Measurements from ENCODE around the gene PHF1. TPM values are rescaled to one million over a fixed set of nuclear protein-coding genes. Genes with fewer than 3 reads are reported as not detected.
A peak's percentile ranks its signal among the peaks of the same experiment; 100 is the strongest.

PHF1 gene
- total RNA-seq, 1 experiment from 2014 or later, result 47.6 TPM

DNA sequence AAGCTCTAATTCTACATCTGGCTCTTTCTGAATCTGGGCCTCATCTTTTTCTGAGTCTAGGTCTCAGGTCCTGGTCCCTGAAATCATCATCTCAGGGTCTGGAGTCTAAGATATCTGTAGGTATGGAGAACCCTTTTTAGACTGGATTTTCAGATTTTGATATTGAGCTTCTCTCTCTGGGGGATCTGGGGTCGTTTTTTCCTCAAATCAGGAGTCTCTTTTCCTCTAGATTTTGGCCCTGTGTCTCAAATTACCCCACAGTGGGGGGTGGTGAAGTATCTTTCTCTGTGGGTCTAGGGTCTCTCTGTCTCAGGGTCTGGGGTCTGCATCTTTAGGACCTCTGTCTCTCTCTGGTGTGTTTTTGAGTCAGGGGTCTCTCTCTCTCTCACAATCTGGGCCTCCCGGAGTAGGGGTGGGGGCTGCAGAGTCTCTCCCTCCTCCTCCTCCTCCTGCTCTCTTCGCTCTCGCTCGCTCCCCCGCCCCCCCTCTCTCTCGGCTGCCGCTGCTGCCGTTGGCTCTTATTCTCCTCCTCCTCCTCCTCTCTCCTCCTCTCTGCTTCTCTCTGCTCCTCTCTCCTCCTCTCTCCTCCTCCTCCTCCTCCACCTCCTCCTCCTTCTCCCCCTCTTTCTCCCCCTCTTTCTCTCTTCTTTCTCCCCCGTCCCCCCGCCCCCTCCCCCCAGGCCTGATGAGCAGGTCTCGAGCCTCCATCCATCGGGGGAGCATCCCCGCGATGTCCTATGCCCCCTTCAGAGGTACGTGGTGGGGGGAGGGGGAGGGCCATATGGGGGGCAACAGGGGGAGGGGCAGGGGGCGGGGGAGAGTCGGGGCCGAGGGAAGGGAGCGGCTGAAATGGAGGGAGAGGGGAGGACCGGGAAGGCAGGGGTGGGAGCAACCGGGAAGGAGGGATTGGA, 9.0 kb downstream of the PHF1 start, which contains the start of gene SYNGAP1:
TSS of gene SYNGAP1 (plus strand) at position 486 of the 911 bp plus-strand sequence. CDS start at position 686, 200 bp downstream.
- H3F3A ChIP-seq (ENCODE audit: insufficient read depth, low read depth), result peaks cover 17% of the 10 kb centered on the region
- peaks cover 26% of the 10 kb centered on the region for H3K79me2 ChIP-seq (ENCODE audit: low read depth)
- peak within 1 kb of the TSS; percentile 79 for H3K4me2 ChIP-seq
- H3K27me3 ChIP-seq (ENCODE audit: insufficient read depth, low read depth), result peaks cover 21% of the 10 kb centered on the region
- H3K27ac ChIP-seq, result peak within 1 kb of the TSS; percentile 74; the same call in 1 of the 2 replicates
- no peaks in the 10 kb centered on the region for H3K9me3 ChIP-seq (ENCODE audit: insufficient read depth, low read depth)
- BruUV-seq (replicated peaks), result no TSS peak
- TF ChIP-seq, protein P1, sequence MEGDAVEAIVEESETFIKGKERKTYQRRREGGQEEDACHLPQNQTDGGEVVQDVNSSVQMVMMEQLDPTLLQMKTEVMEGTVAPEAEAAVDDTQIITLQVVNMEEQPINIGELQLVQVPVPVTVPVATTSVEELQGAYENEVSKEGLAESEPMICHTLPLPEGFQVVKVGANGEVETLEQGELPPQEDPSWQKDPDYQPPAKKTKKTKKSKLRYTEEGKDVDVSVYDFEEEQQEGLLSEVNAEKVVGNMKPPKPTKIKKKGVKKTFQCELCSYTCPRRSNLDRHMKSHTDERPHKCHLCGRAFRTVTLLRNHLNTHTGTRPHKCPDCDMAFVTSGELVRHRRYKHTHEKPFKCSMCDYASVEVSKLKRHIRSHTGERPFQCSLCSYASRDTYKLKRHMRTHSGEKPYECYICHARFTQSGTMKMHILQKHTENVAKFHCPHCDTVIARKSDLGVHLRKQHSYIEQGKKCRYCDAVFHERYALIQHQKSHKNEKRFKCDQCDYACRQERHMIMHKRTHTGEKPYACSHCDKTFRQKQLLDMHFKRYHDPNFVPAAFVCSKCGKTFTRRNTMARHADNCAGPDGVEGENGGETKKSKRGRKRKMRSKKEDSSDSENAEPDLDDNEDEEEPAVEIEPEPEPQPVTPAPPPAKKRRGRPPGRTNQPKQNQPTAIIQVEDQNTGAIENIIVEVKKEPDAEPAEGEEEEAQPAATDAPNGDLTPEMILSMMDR (conservative IDR thresholded peaks at IDR 0.05), result no peak
- no peak for TF ChIP-seq EZH2 (IDR thresholded peaks at IDR 0.05; ENCODE audit: low read depth)
- peaks cover 23% of the 10 kb centered on the region for H3K4me1 ChIP-seq (replicated peaks; ENCODE audit: insufficient read depth)
- 0 out of 2 replicates have a peak, but pooled peaks cover 6% of the 10 kb centered on the region for H3K36me3 ChIP-seq (ENCODE audit: low read depth)
- CTCF ChIA-PET, result no interaction called here
- no peak for DNase-seq
- H4K20me1 ChIP-seq (ENCODE audit: insufficient read depth), result no peaks in the 10 kb centered on the region
- intact Hi-C loops (cut with micrococcal nuclease; ENCODE audit: unreplicated experiment), result loop anchor here (10.0 kb wide), 1 partner anchor 215 kb away; the partner anchor contains the start of genes HSD17B8, RING1, RXRB and SLC39A7
- H3K9me2 ChIP-seq (ENCODE audit: insufficient read depth), result no peaks in the 10 kb centered on the region
- POLR2A ChIA-PET (ENCODE audit: unreplicated experiment), result no interaction called here
- peak within 1 kb of the TSS; percentile 48; the same call in 1 of the 2 replicates for H3K4me3 ChIP-seq
- H2AFZ ChIP-seq, result no peak within 1 kb of the TSS

DNA sequence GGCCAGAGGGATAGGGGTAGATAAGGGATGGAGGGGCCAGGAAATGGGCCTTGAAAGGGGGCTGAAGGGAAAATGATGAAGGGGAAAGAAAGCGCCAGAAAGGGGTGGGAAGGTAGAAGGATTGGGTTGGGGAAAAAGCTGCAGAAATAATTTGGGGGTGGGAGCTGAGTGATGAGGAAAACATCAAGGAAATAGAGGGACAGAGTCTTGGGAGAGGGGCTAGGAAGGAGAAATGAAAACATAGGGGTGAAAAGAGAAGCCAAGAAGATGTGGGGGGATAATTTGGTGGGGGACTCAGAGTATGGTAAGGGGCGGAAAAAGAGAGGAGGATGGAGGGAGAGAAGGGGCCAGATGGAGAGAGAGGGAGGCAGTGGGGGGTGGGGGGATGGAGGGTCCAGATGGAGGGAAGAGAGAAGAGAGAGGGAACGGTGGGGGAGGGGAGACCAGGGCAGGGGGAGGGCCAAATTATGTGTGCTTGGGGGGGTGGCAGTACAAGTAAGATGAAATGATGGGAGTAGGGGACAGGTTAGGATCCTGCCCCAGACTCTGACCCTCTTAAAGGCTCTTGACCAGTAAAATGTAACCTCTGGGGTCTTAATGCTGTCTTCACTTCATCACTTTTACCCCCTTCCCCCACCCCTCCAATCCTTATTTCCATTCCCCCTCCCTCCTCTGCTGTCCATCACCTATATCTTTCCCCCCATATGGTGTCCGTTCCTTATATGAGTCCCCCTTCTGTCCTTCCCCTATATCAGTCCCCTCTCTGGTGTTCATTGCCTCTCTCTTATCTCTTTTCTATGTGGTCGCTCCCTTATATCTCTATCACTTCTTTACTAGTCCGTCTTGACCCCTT, 9.9 kb downstream of the PHF1 start:
- Histone ChIP-seq H3K4me2 (no peak overlapping the region), H3K36me3 (ENCODE audit: low read depth) (0 out of 2 replicates have a peak, but pooled peaks cover under 1% of the 10 kb centered on the region), H3K27ac (no peak overlapping the region), H3K4me3 (no peak overlapping the region), H2AFZ (no peak overlapping the region), H3K4me1 (replicated peaks; ENCODE audit: insufficient read depth) (peaks cover 26% of the 10 kb centered on the region), H3K9me2 (ENCODE audit: insufficient read depth) (no peaks in the 10 kb centered on the region), H3K9me3 (ENCODE audit: insufficient read depth, low read depth) (no peaks in the 10 kb centered on the region), H3K79me2 (ENCODE audit: low read depth) (peaks cover 19% of the 10 kb centered on the region), H3F3A (ENCODE audit: insufficient read depth, low read depth) (peaks cover 24% of the 10 kb centered on the region), H3K27me3 (ENCODE audit: insufficient read depth, low read depth) (peaks cover 21% of the 10 kb centered on the region), H4K20me1 (ENCODE audit: insufficient read depth) (no peaks in the 10 kb centered on the region)
- DNase-seq, result no peak
- no TSS peak for BruUV-seq (replicated peaks)
- TF ChIP-seq, protein P1 (conservative IDR thresholded peaks at IDR 0.05), result no peak
- no peak for TF ChIP-seq EZH2 (IDR thresholded peaks at IDR 0.05; ENCODE audit: low read depth)
- ChIA-PET POLR2A (ENCODE audit: unreplicated experiment) (no interaction called here), CTCF (no interaction called here)
- intact Hi-C loops (cut with micrococcal nuclease; ENCODE audit: unreplicated experiment), result no loop called here

DNA sequence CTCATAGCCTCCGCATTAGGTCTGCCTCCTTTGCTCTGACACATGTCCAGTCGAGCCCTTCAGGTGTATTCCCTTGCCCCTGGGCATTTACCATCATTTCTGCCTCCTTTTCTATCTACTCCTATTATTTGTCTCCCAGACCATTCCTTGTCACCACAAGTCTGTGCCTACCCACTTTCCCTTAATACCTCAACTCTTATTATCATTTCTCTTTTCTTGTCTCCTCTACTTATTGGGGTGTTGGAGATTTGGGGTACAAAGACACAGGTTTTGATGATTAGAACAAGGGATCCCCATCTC, 10.5 kb downstream of the PHF1 start:
- ChIA-PET POLR2A (ENCODE audit: unreplicated experiment) (no interaction called here), CTCF (no interaction called here)
- H3K9me3 ChIP-seq (ENCODE audit: insufficient read depth, low read depth), result no peaks in the 10 kb centered on the region
- H3K36me3 ChIP-seq (ENCODE audit: low read depth), result no peaks in the 10 kb centered on the region
- no peak for DNase-seq
- no peak overlapping the region for H3K27ac ChIP-seq
- H4K20me1 ChIP-seq (ENCODE audit: insufficient read depth), result no peaks in the 10 kb centered on the region
- BruUV-seq (replicated peaks), result no TSS peak
- intact Hi-C loops (cut with micrococcal nuclease; ENCODE audit: unreplicated experiment), result no loop called here
- H3F3A ChIP-seq (ENCODE audit: insufficient read depth, low read depth), result peaks cover 24% of the 10 kb centered on the region
- no peak overlapping the region for H2AFZ ChIP-seq
- H3K79me2 ChIP-seq (ENCODE audit: low read depth), result peaks cover 13% of the 10 kb centered on the region
- H3K4me2 ChIP-seq, result no peak overlapping the region
- peaks cover 23% of the 10 kb centered on the region for H3K4me1 ChIP-seq (replicated peaks; ENCODE audit: insufficient read depth)
- TF ChIP-seq EZH2 (IDR thresholded peaks at IDR 0.05; ENCODE audit: low read depth), result no peak
- TF ChIP-seq, protein P1 (conservative IDR thresholded peaks at IDR 0.05), result no peak
- no peaks in the 10 kb centered on the region for H3K9me2 ChIP-seq (ENCODE audit: insufficient read depth)
- no peak overlapping the region for H3K4me3 ChIP-seq
- H3K27me3 ChIP-seq (ENCODE audit: insufficient read depth, low read depth), result peaks cover 21% of the 10 kb centered on the region

Measured in PC-9 (cell line).